ENCODE results near the gene REXO4.

REXO4 gene

GRCh38 chr9:133449760-133450159 lies 31.9 kb upstream of the REXO4 start:
- no peak for FAIRE-seq

GRCh38 chr9:133448487-133448972 lies 30.7 kb upstream of the REXO4 start:
- DNase-seq (ENCODE audit: low spot score) (no peak), FAIRE-seq (no peak)

More at GRCh38 chr9:133449760-133450159, 31.9 kb upstream of the REXO4 start:
- DNase-seq (ENCODE audit: low spot score): peak; percentile 48

- no peak for FAIRE-seq
- no peak for DNase-seq (ENCODE audit: low spot score)
Measured at GRCh38 chr9:133445293-133445969, 27.6 kb upstream of the REXO4 start.

- FAIRE-seq: no peak
- no peak for DNase-seq (ENCODE audit: low spot score)
Measured at GRCh38 chr9:133443982-133444381, 26.2 kb upstream of the REXO4 start.

- no peak for DNase-seq (ENCODE audit: low spot score)
- no peak for FAIRE-seq
Measured at GRCh38 chr9:133443248-133443647, 25.4 kb upstream of the REXO4 start.

- DNase-seq (ENCODE audit: low spot score): no peak
- no peak for FAIRE-seq
Measured at GRCh38 chr9:133441571-133441970, 23.8 kb upstream of the REXO4 start.

- FAIRE-seq (no peak), DNase-seq (ENCODE audit: low spot score) (no peak)
Measured at GRCh38 chr9:133440874-133441273, 23.1 kb upstream of the REXO4 start.

- FAIRE-seq: no peak
- DNase-seq (ENCODE audit: low spot score): no peak
Measured at GRCh38 chr9:133439337-133439736, 21.5 kb upstream of the REXO4 start.

GRCh38 chr9:133437753-133438531 lies 20.1 kb upstream of the REXO4 start:
- FAIRE-seq (no peak), DNase-seq (ENCODE audit: low spot score) (no peak)

GRCh38 chr9:133436681-133437080 lies 18.9 kb upstream of the REXO4 start:
- DNase-seq (ENCODE audit: low spot score): no peak
- no peak for FAIRE-seq

- FAIRE-seq (no peak), DNase-seq (ENCODE audit: low spot score) (no peak)
Measured at GRCh38 chr9:133433351-133433843, 15.6 kb upstream of the REXO4 start.

- FAIRE-seq: no peak
- DNase-seq (ENCODE audit: low spot score): no peak
Measured at GRCh38 chr9:133430244-133430643, 12.4 kb upstream of the REXO4 start.

GRCh38 chr9:133429641-133430161 lies 11.9 kb upstream of the REXO4 start:
- no peak for FAIRE-seq
- no peak for DNase-seq (ENCODE audit: low spot score)

GRCh38 chr9:133429214-133429613 lies 11.4 kb upstream of the REXO4 start:
- DNase-seq (ENCODE audit: low spot score) (no peak), FAIRE-seq (no peak)

GRCh38 chr9:133428617-133429101 lies 10.8 kb upstream of the REXO4 start:
- DNase-seq (ENCODE audit: low spot score): no peak
- no peak for FAIRE-seq

- DNase-seq (ENCODE audit: low spot score) (no peak), FAIRE-seq (no peak)
Measured at GRCh38 chr9:133427658-133428348, 10.0 kb upstream of the REXO4 start.

- DNase-seq (ENCODE audit: low spot score): no peak
- no peak for FAIRE-seq
Measured at GRCh38 chr9:133426011-133426410, 8.2 kb upstream of the REXO4 start.

- DNase-seq (ENCODE audit: low spot score) (no peak), FAIRE-seq (no peak)
Measured at GRCh38 chr9:133425049-133425632, 7.3 kb upstream of the REXO4 start.

- no peak for DNase-seq (ENCODE audit: low spot score)
- FAIRE-seq: no peak
Measured at GRCh38 chr9:133424187-133424586, 6.4 kb upstream of the REXO4 start.

- FAIRE-seq: no peak
- DNase-seq (ENCODE audit: low spot score): no peak
Measured at GRCh38 chr9:133423216-133423615, 5.4 kb upstream of the REXO4 start.
